IMR-90 (cell line): ENCODE measurements around the gene PRUNE2. TPM values are rescaled to one million over a fixed set of nuclear protein-coding genes. Genes with fewer than 3 reads are reported as not detected.

ENCODE experiments used
- ATAC-seq: fragments of 200-7000 bp; cut with Tn5 transposase; 2 replicates; pipeline ENCODE4 v1.9.1; 2020; ENCODE audit warnings: low read depth, mild to moderate bottlenecking, moderate library complexity
- BruUV-seq: library from RNA; stranded (reverse); fragments of 400-500 nt; replicated peaks from 2 replicates; lab custom pipeline; 2021; lab: Mats Ljungman, UMichigan
- CTCF ChIA-PET: fragments of 300-600 bp; formaldehyde crosslinking; extraction: SDS; loops from one replicate; lab custom pipeline; 2021; ENCODE audit warnings: antibody characterized with exemption; lab: Yijun Ruan, JAX
- POLR2A ChIA-PET: fragments of 300-600 bp; sonication (Branson Sonifier 250); formaldehyde crosslinking; loops from one replicate; lab custom pipeline; 2022; ENCODE audit warnings: antibody characterized with exemption; ENCODE audit not compliant: unreplicated experiment; lab: Charles Lee
- DNase-seq: peaks from one replicate; pipeline ENCODE4 v3.0.0; 2013
- H2AFZ ChIP-seq: replicated peaks from 2 replicates; pipeline ENCODE3; 2013; ENCODE audit warnings: low read length, mild to moderate bottlenecking; ENCODE audit not compliant: poor library complexity
- H2AK5ac ChIP-seq: 2 replicates; pipeline ENCODE4 v1.6.1; 2013; ENCODE audit warnings: low read depth, low read length, inconsistent platforms
- H2AK9ac ChIP-seq: replicated peaks from 2 replicates; pipeline ENCODE3; 2013; ENCODE audit warnings: mild to moderate bottlenecking, low read depth, low read length, moderate library complexity; ENCODE audit not compliant: poor library complexity
- H2BK120ac ChIP-seq: 2 replicates; pipeline ENCODE4 v1.6.1; 2013; ENCODE audit warnings: low read depth, low read length, inconsistent platforms
- H2BK15ac ChIP-seq: 3 replicates; pipeline ENCODE4 v1.6.1; 2013; ENCODE audit warnings: low read depth, low read length, inconsistent platforms
- H2BK20ac ChIP-seq: 2 replicates; pipeline ENCODE4 v1.6.1; 2013; ENCODE audit warnings: low read depth, mild to moderate bottlenecking, inconsistent platforms, low read length, moderate library complexity
- H2BK5ac ChIP-seq: 2 replicates; pipeline ENCODE4 v1.6.1; 2013; ENCODE audit warnings: mild to moderate bottlenecking, low read depth, low read length, inconsistent platforms; ENCODE audit not compliant: poor library complexity, severe bottlenecking
- H3K14ac ChIP-seq: replicated peaks from 2 replicates; pipeline ENCODE4 v1.6.1; 2013; ENCODE audit warnings: low read depth, low read length, inconsistent platforms
- H3K18ac ChIP-seq: 2 replicates; pipeline ENCODE4 v1.6.1; 2013; ENCODE audit warnings: low read depth, low read length, control low read depth
- H3K23ac ChIP-seq: 2 replicates; pipeline ENCODE4 v1.6.1; 2013; ENCODE audit warnings: low read depth, low read length, inconsistent platforms
- H3K27ac ChIP-seq: 2 replicates; pipeline ENCODE4 v1.5.1; 2013; ENCODE audit warnings: mild to moderate bottlenecking, control low read depth, low read length; ENCODE audit not compliant: insufficient read depth
- H3K27me3 ChIP-seq: 2 replicates; pipeline ENCODE4 v1.6.1; 2013; ENCODE audit warnings: low read length; ENCODE audit not compliant: control insufficient read depth, insufficient read depth
- H3K36me3 ChIP-seq: 2 replicates; pipeline ENCODE4 v1.6.1; 2013; ENCODE audit warnings: low read length, mixed read lengths; ENCODE audit not compliant: control insufficient read depth, insufficient read depth
- H3K4ac ChIP-seq: 2 replicates; pipeline ENCODE4 v1.6.1; 2013; ENCODE audit warnings: low read depth, low read length, inconsistent platforms
- H3K4me1 ChIP-seq: 2 replicates; pipeline ENCODE4 v1.6.1; 2013; ENCODE audit warnings: low read length, mixed read lengths; ENCODE audit not compliant: control insufficient read depth, insufficient read depth
- H3K4me2 ChIP-seq: 2 replicates; pipeline ENCODE4 v1.6.1; 2013; ENCODE audit warnings: low read depth, mild to moderate bottlenecking, control low read depth, low read length, moderate library complexity
- H3K4me3 ChIP-seq: 2 replicates; pipeline ENCODE4 v1.5.1; 2013; ENCODE audit warnings: low read depth, mild to moderate bottlenecking, control low read depth, low read length, moderate library complexity; ENCODE audit not compliant: insufficient read depth
- H3K56ac ChIP-seq: 2 replicates; pipeline ENCODE4 v1.6.1; 2013; ENCODE audit warnings: low read length, inconsistent platforms; ENCODE audit not compliant: insufficient read depth; ENCODE audit errors: extremely low read depth
- H3K79me1 ChIP-seq, 2 experiments: 2 replicates each; pipeline ENCODE4 v1.6.1; 2013; ENCODE audit warnings: low read length in 2 of 2, inconsistent platforms in 1 of 2, low read depth in 1 of 2
- H3K9ac ChIP-seq: 2 replicates; pipeline ENCODE4 v1.6.1; 2013; ENCODE audit warnings: low read depth, low read length, control low read depth
- H3K9me1 ChIP-seq: 2 replicates; pipeline ENCODE4 v1.6.1; 2013; ENCODE audit warnings: low read length, inconsistent platforms; ENCODE audit not compliant: insufficient read depth
- H3K9me3 ChIP-seq: 2 replicates; pipeline ENCODE4 v1.6.1; 2013; ENCODE audit warnings: low read length; ENCODE audit not compliant: control insufficient read depth, insufficient read depth
- H4K20me1 ChIP-seq: 2 replicates; pipeline ENCODE4 v1.6.1; 2013; ENCODE audit warnings: low read length, inconsistent platforms; ENCODE audit not compliant: insufficient read depth
- H4K5ac ChIP-seq: 2 replicates; pipeline ENCODE4 v1.6.1; 2013; ENCODE audit warnings: mild to moderate bottlenecking, low read depth, low read length, control low read depth
- H4K8ac ChIP-seq, 2 experiments: 2 replicates each; pipeline ENCODE4 v1.6.1; 2013; ENCODE audit warnings: low read depth in 2 of 2, low read length in 2 of 2, control low read depth in 1 of 2, inconsistent platforms in 1 of 2
- H4K91ac ChIP-seq: 2 replicates; pipeline ENCODE4 v1.6.1; 2013; ENCODE audit warnings: low read depth, low read length, inconsistent platforms; ENCODE audit not compliant: insufficient read depth
- BHLHE40 ChIP-seq: fragments of 150-350 bp; IDR thresholded peaks from 2 replicates; pipeline ENCODE4 v1.6.1; 2016; ENCODE audit warnings: mild to moderate bottlenecking, low read depth, low read length
- CTCF ChIP-seq: conservative IDR thresholded peaks from 2 replicates; pipeline ENCODE4 v1.5.1; 2012; ENCODE audit warnings: mild to moderate bottlenecking, low read depth, low read length, improper control_type of control experiment
- ELK1 ChIP-seq: fragments of 150-350 bp; IDR thresholded peaks from 2 replicates; pipeline ENCODE4 v1.6.1; 2016; ENCODE audit warnings: low read depth, mild to moderate bottlenecking, low read length, moderate library complexity, borderline replicate concordance
- MAFK ChIP-seq: IDR thresholded peaks from 2 replicates; pipeline ENCODE4 v1.6.1; 2012; ENCODE audit warnings: low read depth, low read length, improper control_type of control experiment
- RAD21 ChIP-seq: IDR thresholded peaks from 2 replicates; pipeline ENCODE4 v1.6.1; 2012; ENCODE audit warnings: low read length, improper control_type of control experiment
- SMC3 ChIP-seq: fragments of 150-350 bp; IDR thresholded peaks from 2 replicates; pipeline ENCODE4 v1.6.1; 2016; ENCODE audit warnings: low read depth, mild to moderate bottlenecking, antibody characterized with exemption, low read length, moderate library complexity
- USF2 ChIP-seq: fragments of 150-350 bp; IDR thresholded peaks from 2 replicates; pipeline ENCODE4 v1.6.1; 2017; ENCODE audit warnings: mild to moderate bottlenecking, antibody characterized with exemption, low read length, low read depth
- WGBS, 2 experiments: methylation state at CpG; one replicate each; pipeline versions ENCODE4 v1.1.5 to v1.1.7; 2013; ENCODE audit warnings: missing lambda C conversion rate in 2 of 2; ENCODE audit not compliant: insufficient read length in 1 of 2; ENCODE audit errors: extremely low coverage in 2 of 2; 5-methylcytosine and 5-hydroxymethylcytosine counted together
- dilution Hi-C: fragments of 300-500 bp; cut with HindIII; formaldehyde crosslinking; loops from one replicate; pipeline ENCODE4 v1.14.3; 2018; ENCODE audit warnings: low sequenced_read_pairs; ENCODE audit not compliant: unreplicated experiment
- in situ Hi-C: fragments of 300-500 bp; cut with MboI; formaldehyde crosslinking; loops from 3 replicates; pipeline ENCODE4 v1.14.3; 2019; ENCODE audit warnings: low sequenced_read_pairs, inconsistent platforms, mixed read lengths
- intact Hi-C: fragments of 100-400 bp; cut with micrococcal nuclease; formaldehyde crosslinking; loops from 2 replicates; pipeline ENCODE4 v1.10.0; 2022
- polyA plus RNA-seq, 3 experiments: library from polyadenylated mRNA; depleted of rRNA; stranded (reverse); fragments of >200 nt; gene quantifications; 2 replicates each; pipeline ENCODE4 v1.2.3, GENCODE V29; 2012; ENCODE audit warnings: low replicate concordance in 1 of 3
- total RNA-seq: library from RNA; depleted of rRNA; stranded (reverse); fragments of >200 nt; gene quantifications from 2 replicates; pipeline ENCODE4 v1.2.3, GENCODE V29; 2012

The PRUNE2 gene
- total and polyA plus RNA-seq, 2 of the 4 experiments (the other 2 are of a cell fraction) = 0.70 to 1.6 TPM

GRCh38 chr9:76704593-76705204, 201.2 kb downstream of the PRUNE2 start:
- POLR2A ChIA-PET = no interaction called here
- no peaks in the 10 kb centered on the region for H3K9me3 ChIP-seq
- H3K36me3 ChIP-seq = no peaks in the 10 kb centered on the region
- no peak overlapping the region for H2BK5ac ChIP-seq
- H2AK9ac ChIP-seq = peak overlapping the region; percentile 74
- H2BK120ac ChIP-seq = no peak overlapping the region
- no peak overlapping the region for H3K23ac ChIP-seq
- peak; percentile 82 for ATAC-seq
- H2AK5ac ChIP-seq = no peak overlapping the region
- no peak overlapping the region for H3K4ac ChIP-seq
- H2AFZ ChIP-seq = peak overlapping the region; percentile 38
- H3K4me1 ChIP-seq = no peaks in the 10 kb centered on the region
- H4K20me1 ChIP-seq = no peaks in the 10 kb centered on the region
- no peak overlapping the region for H3K14ac ChIP-seq
- H3K4me2 ChIP-seq = no peak overlapping the region; the same call in 1 of the 2 replicates
- no peak overlapping the region for H3K18ac ChIP-seq
- dilution Hi-C loops (no loop called here), in situ Hi-C loops (loop anchor here (25.0 kb wide), 1 partner anchor 817 kb away; the partner anchor contains the start of gene PCSK5), intact Hi-C loops (loop anchor here (1.0 to 5.0 kb wide), 7 partner anchors 38 to 1437 kb away; partner anchors contain the start of gene RFK)
- H4K8ac ChIP-seq = no peak overlapping the region
- no peak overlapping the region for H3K56ac ChIP-seq
- DNase-seq = peak; percentile 93
- no peak overlapping the region for H2BK15ac ChIP-seq
- no peak overlapping the region for H4K91ac ChIP-seq
- no peaks in the 10 kb centered on the region for H3K79me1 ChIP-seq
- 10% methylated on average over 5 of the region's 9 CpGs; no CpG with 5 or more reads in 1 of the 2 experiments for WGBS, 2 experiments
- no peaks in the 10 kb centered on the region for H3K9me1 ChIP-seq
- CTCF ChIA-PET = interaction anchor here (1.1 to 1.5 kb wide), 2 partner anchors 257 to 287 kb away, joined by 3 to 7 read pairs; no protein-coding TSS in a partner anchor
- BruUV-seq = no TSS peak
- H2BK20ac ChIP-seq = no peak overlapping the region
- H3K4me3 ChIP-seq = no peak overlapping the region
- no peak overlapping the region for H3K27ac ChIP-seq
- TF ChIP-seq RAD21 (peak; percentile 95), BHLHE40 (no peak), USF2 (no peak), CTCF (peak; percentile 88), ELK1 (no peak), SMC3 (peak; percentile 89), MAFK (peak; percentile 19; the same call in 1 of the 2 replicates)
- peaks cover 31% of the 10 kb centered on the region for H3K27me3 ChIP-seq
- no peak overlapping the region for H4K5ac ChIP-seq
- no peak overlapping the region for H3K9ac ChIP-seq
